Measurements from ENCODE around the gene ADAM10.
A peak's percentile ranks its signal among the peaks of the same experiment; 100 is the strongest.

The ADAM10 gene

GRCh38 chr15:58758141-58758540, 8.6 kb upstream of the ADAM10 start:
- peak; percentile 44 for DNase-seq (ENCODE audit: low read depth)

- DNase-seq (ENCODE audit: low read depth), result no peak
These were observed 6.4 kb upstream of the ADAM10 start for GRCh38 chr15:58755956-58756355.

DNA sequence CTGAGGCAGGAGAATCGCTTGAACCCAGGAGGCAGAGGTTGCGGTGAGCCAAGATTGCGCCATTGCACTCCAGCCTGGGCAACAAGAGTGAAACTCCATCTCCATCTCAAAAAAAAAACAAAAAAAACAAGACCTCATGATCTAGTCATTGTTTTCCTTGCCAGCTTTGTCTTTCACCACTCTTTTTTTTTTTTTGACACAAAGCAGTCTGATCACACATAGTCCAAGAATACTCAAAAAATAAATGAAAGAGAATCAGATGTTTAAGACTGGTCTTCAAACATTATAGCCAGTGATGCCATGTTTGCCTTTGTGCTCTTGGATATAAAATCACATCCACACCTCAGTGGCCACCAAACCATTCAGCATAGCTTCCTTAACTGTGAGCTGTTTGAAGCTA, 5.8 kb upstream of the ADAM10 start:
- DNase-seq (ENCODE audit: low read depth), result no peak

GRCh38 chr15:58752716-58753115, 3.2 kb upstream of the ADAM10 start:
- no peak for DNase-seq (ENCODE audit: low read depth)

DNA sequence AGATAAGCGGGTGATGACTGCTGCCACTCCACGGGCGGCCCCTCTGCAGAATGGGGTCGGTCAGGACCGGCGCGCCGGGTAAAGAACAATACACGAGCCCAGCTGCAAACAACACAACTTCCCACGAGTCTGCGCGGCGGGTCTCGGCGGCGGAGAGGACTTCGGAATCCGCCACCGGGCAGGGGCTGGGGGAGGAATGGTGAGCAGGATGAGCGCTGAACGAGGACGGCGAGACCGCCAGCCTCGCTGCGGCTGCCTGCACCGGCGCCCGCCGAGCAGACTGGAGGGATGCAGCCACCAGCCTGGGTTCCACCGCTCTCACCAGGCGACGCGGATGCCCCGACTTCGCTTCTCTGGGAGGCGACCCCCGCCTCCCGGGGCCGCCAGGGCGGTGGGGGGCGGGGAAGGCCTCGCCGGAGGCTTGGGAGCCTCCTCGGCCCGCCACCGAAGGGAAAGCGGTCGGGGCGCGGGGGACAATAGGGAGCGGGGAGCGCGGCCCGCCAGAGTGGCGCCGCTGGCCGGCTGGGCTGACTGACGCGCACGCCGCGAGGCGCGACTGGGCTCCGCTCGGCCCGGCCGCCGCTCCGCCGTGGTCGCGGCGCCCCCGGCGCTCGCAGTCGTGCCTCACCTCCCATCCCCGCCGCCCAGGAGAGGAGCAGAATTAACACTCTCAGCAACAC, 515 bp downstream of the ADAM10 start:
- peak; percentile 61 for DNase-seq (ENCODE audit: low read depth)

DNA sequence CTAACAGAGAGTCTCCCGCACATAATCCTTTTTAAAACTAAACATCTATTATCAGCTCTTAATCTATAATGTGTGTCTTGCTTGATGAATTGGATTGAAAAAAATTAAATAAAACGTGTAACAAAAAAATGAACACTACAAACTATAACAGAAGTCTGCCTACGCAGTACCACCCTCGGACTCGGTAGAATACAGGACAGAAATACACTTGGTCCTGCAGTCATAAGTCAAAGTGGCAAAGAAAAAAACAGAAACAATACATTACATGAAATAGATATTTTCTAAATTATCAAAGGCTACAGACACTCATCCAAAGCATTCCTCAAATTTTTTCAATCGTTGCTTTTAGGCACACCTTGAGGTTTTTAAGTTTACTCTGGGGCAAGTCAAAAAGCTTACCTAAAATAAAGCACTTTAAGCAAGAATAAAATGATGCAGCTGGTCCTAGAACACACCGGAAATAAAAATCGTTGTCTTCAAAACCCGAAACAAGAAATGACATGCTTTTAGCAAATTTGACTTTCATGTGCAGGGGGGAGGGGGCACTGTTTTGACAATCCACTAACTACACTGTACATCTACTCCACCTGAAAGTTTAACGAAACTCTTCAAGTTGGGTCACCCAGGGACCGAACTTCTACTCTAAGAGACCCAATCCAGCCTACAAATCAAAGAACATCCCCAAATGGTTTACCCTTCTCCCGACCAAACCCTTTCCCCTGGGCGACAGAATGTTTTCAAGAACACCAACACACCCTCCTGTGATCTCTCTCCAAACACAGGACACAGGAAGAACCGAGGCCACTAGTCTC, 1.3 kb downstream of the ADAM10 start:
- DNase-seq (ENCODE audit: low read depth), result no peak

DNA sequence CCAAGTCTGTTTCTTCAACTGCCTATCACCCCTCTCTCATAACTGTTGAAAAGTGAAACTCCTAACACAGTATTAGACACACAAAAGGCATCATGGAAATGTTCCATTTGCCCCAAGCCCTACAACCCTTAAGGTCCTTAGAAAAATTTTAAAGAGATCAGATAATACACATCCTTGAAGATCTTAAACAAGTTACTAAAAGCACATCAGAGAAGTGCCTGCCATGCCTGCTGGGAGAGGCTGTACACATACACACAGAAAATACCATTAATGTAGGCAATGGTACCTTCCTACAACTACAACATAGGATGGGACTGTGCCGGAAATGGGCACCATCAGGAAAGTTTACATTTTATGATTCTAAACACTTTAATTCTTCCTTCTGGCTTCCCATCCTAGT, 3.3 kb downstream of the ADAM10 start:
- DNase-seq (ENCODE audit: low read depth), result no peak

GRCh38 chr15:58742819-58743502, 6.5 kb downstream of the ADAM10 start:
- no peak for DNase-seq (ENCODE audit: low read depth)

DNA sequence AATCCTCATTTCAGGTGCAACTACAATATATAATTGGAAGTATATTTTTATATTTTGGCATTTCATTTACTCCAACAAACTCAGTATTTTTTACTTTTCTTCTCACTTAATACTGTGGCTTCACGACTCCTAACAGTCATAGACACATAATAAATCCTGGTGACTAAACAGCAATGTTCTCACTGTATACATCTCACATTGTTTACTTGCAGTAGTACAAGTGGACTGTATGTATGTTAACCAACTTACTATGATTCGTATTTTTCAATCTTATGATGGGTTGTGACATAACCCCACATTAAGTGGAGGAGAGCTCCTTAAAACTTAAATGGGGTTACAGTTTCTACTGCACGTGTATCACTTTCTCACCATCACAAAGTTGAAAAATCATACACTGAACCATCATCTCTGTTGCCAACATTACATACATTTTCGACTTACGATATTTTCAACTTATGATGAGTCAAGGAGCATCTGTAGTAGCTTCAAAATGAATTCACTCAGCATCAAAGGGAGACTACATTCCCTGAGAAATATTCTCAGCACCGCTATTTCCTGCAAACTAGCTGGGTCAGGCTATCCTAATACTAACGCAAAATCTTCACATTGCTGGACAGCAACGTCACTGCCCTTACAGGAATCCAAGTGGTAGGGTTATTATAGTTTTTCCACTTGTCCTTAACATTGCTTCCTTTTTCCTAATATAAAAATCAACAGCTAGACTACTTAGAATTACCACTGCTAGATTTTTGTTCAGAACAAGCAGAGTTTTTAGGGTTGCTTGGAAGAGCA, 7.3 kb downstream of the ADAM10 start:
- peak; percentile 97 for DNase-seq (ENCODE audit: low read depth)

- DNase-seq (ENCODE audit: low read depth), result no peak
These were observed 8.5 kb downstream of the ADAM10 start for GRCh38 chr15:58741032-58741431.

GRCh38 chr15:58740436-58740835, 9.1 kb downstream of the ADAM10 start:
- DNase-seq (ENCODE audit: low read depth), result no peak

- peak; percentile 77 for DNase-seq (ENCODE audit: low read depth)
These were observed 11.3 kb downstream of the ADAM10 start for GRCh38 chr15:58738046-58738707.

DNA sequence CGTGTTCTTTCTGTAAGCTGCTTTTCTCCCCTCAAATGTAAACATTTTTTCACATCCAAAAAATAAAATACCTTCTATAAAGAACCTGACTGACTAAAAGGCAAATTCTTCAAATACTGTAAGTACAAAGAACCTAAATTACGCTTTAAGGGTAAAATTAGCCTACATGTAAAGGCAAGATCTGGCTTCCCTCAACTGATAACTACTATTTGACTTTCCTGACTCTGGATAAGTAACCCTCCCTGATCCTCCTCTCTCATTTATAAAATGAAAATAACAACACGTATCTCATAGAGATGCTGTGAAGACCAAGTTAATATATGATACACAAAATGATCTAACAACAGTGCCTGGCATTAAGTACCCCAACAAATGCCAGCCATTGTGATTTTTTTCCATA, 12.2 kb downstream of the ADAM10 start:
- no peak for DNase-seq (ENCODE audit: low read depth)

DNA sequence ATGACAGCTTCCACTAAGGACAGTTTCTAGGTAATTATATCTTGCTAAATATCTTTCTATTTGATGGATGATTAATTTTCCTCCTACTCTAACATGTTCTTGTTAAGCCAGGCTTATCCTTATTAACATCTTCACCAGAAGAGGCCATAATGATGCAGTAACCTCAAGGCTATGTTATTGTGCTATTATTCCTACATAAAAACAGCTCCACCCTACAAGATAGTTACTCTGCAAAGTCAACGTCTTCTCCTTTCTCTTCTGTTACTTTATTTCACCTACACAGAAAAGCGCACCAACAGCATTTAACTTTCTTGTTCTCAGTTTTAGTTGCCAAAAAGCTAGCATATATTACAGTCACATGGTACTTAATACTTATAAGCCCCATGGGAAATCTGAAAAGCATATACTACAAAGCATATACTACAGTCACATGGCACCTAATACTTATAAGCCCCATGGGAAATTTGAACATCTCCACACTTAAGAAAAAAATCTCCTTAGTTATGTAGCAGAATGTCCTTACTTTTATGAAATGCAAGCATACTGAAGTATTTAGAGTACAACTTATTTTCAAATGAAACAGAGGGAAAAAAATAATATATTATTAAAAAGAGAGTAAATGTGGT, 13.4 kb downstream of the ADAM10 start:
- no peak for DNase-seq (ENCODE audit: low read depth)

GRCh38 chr15:58734859-58735258, 14.6 kb downstream of the ADAM10 start:
- DNase-seq (ENCODE audit: low read depth), result no peak

GRCh38 chr15:58732625-58733363, 16.7 kb downstream of the ADAM10 start:
- no peak for DNase-seq (ENCODE audit: low read depth)

DNA sequence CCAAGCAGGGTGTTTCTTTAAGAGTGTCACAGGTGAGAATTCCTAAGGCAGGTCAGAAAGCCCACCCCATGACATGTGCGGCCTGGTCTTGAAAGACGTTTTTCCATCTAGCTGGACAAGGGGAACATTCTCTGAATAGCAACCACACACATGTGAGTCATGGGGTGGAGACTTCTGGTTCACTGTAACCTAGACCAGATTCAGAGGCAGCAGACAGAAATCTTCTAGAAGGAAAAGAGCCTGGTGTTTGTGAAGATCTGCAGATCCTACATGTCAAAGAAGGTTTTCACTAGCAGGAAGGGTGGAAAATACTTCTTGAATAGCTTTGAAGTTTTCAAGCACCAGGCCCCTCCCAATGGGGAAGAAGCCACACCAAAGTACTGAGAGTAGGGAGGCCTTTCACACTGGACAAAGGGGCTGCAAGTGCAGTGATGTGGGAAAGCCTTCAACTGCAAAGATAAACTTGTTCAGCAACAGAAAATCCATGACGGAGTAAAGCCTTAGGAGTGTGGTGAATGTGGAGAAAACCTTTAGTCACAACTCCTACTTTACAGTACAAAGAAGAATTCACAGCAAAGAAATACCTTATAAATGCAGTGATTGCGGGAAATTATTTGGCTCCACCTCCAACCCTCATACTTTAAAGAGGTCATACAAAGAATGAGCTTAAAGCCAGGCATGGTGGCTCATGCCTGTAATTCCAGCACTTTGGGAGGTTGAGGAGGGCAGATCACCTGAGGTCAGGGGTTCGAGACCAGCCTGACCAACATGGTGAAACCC, 17.6 kb downstream of the ADAM10 start:
- DNase-seq (ENCODE audit: low read depth), result peak; percentile 89

DNA sequence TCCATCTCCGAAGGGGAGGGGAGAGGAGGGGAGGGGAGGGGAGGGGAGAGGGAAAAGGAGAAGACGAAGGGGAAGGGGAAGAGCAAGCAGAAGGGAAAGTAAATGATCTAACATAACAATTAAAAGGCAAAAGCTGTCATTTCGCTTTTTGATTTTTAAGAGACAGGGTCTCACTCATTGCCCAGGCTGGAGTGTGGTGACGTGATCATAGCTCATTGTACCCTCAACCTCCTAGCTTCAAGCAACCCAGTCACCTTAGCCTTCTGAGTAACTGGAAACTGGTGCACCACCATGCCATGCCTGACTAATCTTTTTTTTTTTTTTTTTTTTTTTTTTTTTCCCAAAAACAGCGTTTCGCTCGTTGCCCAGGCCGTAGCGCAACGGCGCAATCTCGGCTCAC, 22.6 kb downstream of the ADAM10 start:
- no peak for DNase-seq (ENCODE audit: low read depth)

DNA sequence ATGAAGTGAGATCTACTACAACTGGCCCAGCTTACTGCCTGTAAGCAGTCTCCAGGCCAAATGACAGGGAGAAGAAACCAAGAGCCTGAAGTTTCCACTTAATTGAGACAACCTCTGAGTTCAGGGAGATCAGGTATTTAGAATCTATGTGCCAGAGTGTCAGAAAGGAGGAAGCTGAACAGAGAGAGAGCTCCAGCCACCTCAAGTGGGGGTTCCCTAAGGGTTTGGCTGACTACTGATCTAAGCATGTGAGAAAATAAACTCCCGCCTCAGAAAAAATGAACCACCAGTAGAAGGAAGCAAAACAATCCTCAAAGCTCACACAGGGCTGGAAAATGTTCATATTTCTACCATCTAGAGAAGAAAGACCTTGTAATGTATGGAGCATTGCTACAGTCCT, 25.0 kb downstream of the ADAM10 start:
- peak; percentile 82 for DNase-seq (ENCODE audit: low read depth)

- DNase-seq (ENCODE audit: low read depth), result no peak
These were observed 32.1 kb downstream of the ADAM10 start for GRCh38 chr15:58717357-58717756.
